ENCODE measurements around the gene RNF187. TPM values are rescaled to one million over a fixed set of nuclear protein-coding genes. Genes with fewer than 3 reads are reported as not detected.

Gene RNF187
- polyA plus RNA-seq, 4 donors: 25.5 to 46.1 (median 36.7) TPM

Other genes starting within 250 kb of the RNF187 start
- gene TRIM11, start 80.5 kb upstream of the RNF187 start, polyA plus RNA-seq: 10 to 100 TPM; 15.8 to 21.6 (median 17.9) TPM
- under 1 TPM in 2 of 4 donors, not detected in 2; 0.48 to 0.59 TPM for gene TRIM17, start 70.5 kb upstream of the RNF187 start, polyA plus RNA-seq
- 10 to 100 TPM; 17.9 to 43.5 (median 42.1) TPM for gene RHOU, start 248.1 kb downstream of the RNF187 start, polyA plus RNA-seq